ENCODE measurements around the gene CELA3A.
"Not testable (repeated sequence)": the region's sequence is repeated elsewhere in the genome, so short reads cannot be mapped to it uniquely, and the experiment has no call there.

DNA sequence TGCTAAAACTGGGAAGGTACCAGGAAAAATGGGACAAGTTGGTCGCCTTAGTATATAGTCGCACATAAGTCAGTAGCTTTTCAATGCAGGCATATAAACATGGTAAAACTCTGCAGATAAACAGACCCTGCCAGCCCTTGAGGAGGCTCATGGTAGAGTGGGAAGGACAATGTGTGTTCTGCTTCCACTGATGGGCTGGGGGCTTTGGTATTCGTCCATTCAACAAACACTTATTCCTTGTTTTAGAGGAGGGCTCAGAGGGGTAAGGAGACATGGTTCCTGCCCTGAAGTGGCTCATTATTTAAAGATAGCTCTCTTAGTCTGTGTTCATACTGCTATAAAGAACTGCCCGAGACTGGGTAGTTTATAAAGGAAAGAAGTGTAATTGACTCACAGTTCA, 11.3 kb downstream of the CELA3A start:
- TF ChIP-seq, protein P1, sequence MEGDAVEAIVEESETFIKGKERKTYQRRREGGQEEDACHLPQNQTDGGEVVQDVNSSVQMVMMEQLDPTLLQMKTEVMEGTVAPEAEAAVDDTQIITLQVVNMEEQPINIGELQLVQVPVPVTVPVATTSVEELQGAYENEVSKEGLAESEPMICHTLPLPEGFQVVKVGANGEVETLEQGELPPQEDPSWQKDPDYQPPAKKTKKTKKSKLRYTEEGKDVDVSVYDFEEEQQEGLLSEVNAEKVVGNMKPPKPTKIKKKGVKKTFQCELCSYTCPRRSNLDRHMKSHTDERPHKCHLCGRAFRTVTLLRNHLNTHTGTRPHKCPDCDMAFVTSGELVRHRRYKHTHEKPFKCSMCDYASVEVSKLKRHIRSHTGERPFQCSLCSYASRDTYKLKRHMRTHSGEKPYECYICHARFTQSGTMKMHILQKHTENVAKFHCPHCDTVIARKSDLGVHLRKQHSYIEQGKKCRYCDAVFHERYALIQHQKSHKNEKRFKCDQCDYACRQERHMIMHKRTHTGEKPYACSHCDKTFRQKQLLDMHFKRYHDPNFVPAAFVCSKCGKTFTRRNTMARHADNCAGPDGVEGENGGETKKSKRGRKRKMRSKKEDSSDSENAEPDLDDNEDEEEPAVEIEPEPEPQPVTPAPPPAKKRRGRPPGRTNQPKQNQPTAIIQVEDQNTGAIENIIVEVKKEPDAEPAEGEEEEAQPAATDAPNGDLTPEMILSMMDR (optimal IDR thresholded peaks at IDR 0.05 in 1 of 3, IDR thresholded peaks at IDR 0.05 in 1 of 3, conservative IDR thresholded peaks at IDR 0.05 in 1 of 3; ENCODE audit: extremely low read depth in 1 of 3, insufficient read depth in 2 of 3, low read length in 3 of 3) = not testable (repeated sequence)
- TF ChIP-seq EZH2 (IDR thresholded peaks at IDR 0.05; ENCODE audit: low read length) = not testable (repeated sequence)

Measured in keratinocyte (primary cell).